GM12892 (cell line): ENCODE results near the gene CIB4.
"Not testable (repeated sequence)": the region's sequence is repeated elsewhere in the genome, so short reads cannot be mapped to it uniquely, and the experiment has no call there.

ENCODE experiments used
- DNase-seq: peaks from one replicate; pipeline ENCODE4 v3.0.0; 2011; ENCODE audit not compliant: insufficient read length
- FAIRE-seq: peaks from 2 replicates; lab custom pipeline; 2011; peaks lifted over from hg19 to GRCh38; lab: Jason Lieb, UNC
- POLR2A ChIP-seq: IDR thresholded peaks from 2 replicates; pipeline ENCODE4 v1.6.1; 2011; ENCODE audit warnings: low read depth, low read length, control low read depth
- POLR2AphosphoS5 ChIP-seq: IDR thresholded peaks from 2 replicates; pipeline ENCODE4 v1.6.1; 2011; ENCODE audit warnings: low read depth, low read length, control low read depth
- TAF1 ChIP-seq: IDR thresholded peaks from 2 replicates; pipeline ENCODE4 v1.6.1; 2011; ENCODE audit warnings: low read depth, mild to moderate bottlenecking, control low read depth, low read length, borderline replicate concordance

Gene CIB4

DNA sequence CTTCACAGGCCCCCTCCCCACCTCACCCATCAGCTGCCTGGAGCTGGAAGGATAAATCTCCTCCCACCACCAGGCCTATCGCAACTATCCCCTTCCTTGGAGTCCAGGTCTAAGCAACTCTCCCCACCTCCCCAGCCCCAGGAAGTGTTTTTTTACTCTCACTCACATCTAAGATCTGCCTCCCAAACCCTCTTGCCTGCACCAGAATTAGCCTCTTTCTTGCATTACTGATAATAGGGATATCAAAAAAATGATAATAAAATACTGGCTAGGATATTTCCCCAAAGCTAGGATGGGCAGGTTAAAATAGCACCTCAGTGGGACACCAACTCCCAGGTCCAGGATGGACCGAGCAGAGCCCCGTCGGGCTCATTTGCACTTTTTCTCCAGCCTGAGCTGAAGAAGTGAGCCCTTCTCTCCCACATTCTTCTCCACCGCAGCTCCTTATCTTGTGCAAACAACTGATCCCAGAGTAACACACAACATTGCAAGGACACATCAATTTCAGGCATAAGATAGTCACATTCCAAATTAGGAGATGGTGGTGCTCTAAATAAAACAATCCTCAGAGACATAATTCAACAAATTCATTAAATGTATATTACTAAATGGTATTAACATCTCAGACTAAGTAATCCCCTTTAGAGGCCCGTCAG lies 17.7 kb upstream of the CIB4 start:
- FAIRE-seq (no peak), DNase-seq (no peak)
- TF ChIP-seq TAF1 (no peak), POLR2A (no peak), POLR2AphosphoS5 (no peak)

DNA sequence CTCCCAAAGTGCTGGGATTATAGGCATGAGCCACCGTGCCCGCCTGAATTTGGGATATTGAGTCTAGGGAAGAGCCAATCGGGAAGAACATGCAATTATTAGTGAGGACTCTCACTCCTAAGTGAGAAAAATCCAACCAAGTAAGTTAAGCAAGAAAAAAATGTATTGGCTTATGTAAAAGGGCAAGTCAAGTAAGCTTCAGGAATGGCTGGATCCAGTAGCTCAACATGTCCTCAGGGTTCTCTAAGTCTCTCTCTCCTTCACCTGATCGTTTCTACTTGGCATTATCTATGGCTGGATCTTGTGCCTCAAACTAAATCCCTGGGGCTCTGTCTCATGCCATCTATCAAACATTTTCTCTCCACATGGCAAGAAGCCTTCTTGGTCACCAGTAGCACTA lies 16.1 kb upstream of the CIB4 start:
- DNase-seq (no peak), FAIRE-seq (no peak)
- TF ChIP-seq TAF1: no peak
- no peak for TF ChIP-seq POLR2AphosphoS5
- TF ChIP-seq POLR2A: no peak

DNA sequence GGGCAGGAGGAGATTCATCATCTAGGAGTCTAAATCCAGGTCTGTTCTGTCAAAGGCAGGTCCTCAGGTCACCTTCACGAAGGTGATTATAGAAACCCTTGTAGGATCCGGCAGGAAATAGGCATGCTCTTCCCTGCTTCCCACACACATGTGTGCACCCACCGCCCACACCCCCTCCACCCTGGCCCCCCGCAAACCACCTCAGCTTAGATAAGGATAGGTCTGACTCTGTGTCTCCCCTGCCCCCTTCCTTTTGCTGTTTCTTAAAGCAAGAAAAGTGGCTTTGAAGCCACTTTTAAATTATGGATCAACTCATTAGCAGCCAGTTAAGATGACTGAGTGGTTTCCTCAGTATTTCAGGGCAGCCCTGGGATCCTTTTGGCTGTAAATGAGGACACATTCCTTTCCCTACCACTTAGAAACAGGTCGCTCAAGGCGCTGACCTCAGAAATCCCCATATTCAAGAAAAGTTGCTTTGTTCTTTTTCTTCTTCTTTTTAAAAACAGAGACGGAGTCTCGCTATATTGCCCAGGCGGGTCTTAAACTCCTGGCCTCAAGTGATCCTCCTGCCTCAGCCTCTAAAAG lies 14.5 kb upstream of the CIB4 start:
- TF ChIP-seq TAF1: no peak
- TF ChIP-seq POLR2A: no peak
- no peak for TF ChIP-seq POLR2AphosphoS5
- no peak for FAIRE-seq
- no peak for DNase-seq

DNA sequence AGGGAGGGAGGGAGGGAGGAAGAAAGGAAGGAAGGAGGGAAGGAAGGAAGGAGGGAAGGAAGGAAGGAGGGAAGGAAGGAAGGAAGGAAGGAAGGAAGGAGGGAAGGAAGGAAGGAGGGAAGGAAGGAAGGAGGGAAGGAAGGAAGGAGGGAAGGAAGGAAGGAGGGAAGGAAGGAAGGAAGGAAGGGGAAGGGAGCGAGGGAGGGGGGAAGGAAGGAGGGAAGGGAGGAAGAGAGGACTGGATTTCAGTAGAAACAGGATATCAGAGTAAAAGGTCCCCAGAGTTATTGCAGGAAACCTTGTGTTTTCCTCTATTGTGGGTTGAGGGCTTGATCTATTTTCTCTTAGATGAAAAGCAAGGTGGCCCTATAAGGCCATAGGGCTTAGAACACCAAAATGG lies 14.0 kb upstream of the CIB4 start:
- not testable (repeated sequence) for FAIRE-seq, DNase-seq

DNA sequence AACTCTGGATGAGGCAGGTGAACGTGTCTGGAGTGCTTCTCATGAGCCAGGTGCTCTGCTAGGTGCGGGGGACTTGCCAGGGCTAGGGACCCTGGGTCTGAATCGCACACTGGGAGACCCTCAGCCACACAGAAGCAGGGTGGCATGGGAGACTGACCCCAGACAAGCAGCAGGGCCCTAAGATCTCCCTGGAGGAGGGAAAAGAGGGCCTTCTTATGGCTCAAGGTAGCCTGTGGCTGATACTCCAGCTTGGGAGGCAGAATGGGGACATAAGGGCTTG lies 12.8 kb upstream of the CIB4 start:
- FAIRE-seq: no peak
- TF ChIP-seq POLR2A (no peak), POLR2AphosphoS5 (no peak), TAF1 (no peak)
- no peak for DNase-seq

DNA sequence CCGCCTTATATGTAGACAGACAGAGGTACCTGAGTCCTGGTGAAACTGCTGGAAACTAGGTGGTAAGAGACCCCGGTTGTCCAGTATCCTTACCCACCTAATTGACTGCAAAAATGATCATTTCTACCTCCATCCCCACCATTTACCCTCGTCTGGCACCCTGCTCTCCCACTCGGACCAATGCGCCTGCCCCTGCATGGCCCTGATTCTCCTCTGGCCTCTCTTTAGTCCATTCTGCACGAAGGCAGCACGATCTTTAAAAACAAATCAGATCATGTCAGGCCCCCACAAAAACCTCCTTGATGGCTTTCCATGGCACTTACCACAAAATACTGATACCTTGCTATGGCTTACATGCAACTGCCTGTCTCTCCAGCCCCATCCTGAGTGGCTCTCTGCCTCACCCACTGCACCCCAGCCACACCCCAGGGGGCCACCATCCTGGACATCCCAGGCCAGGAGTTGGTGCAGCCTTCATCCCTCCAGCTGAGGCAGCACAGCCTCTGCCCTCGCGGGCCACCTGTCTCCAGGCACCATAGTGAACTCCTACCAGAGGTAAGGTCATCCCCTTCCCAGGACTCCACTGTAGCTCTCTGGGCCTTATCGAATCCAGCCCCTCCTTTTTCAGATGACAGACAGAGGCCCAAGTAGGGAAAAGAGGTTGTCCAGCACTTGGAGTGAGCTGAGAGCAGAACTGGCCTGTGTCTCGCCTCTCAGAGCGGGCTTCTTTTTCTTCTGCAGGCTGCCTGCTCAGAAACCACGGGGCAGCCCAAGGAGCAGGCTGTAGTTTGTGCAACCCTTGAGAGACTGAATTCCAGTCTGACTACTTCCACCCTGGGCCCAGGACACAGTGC lies 12.3 kb upstream of the CIB4 start:
- TF ChIP-seq POLR2AphosphoS5: no peak
- TF ChIP-seq POLR2A: no peak
- TF ChIP-seq TAF1: no peak
- DNase-seq (no peak), FAIRE-seq (no peak)

DNA sequence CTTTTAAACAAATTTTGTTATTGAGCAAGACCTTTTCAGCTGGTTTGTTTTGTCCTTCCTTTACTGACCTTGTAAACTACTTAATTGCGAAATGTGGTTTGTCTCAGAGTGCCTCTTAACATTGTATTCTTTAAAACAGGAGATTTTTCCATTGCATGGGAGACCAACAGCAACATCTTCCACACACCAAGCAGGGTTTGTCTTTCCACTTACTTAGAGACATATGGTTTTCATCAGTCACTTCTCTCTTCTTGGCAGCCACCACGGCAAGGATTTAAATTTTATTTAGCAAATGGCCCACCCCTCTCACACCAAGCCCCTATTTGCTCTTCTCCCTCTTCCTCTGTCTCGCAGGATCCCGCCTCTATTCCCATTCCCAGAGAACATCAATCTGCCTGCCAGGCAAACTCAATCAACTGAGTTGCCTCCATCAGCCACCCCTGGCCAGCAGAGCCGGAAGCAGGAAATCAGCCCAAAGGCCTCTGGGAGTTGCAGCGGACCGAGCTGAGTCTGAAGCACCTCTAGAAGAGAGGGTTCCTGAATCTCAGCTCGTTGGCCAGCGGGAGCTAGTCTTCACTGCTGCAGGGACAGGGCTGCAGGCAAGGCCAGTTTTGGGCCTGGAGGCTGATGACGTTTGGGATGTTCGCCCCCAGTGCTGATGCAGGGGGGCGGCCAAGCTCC lies 11.3 kb upstream of the CIB4 start:
- DNase-seq: no peak
- no peak for TF ChIP-seq TAF1
- no peak for TF ChIP-seq POLR2AphosphoS5
- TF ChIP-seq POLR2A: no peak
- FAIRE-seq: no peak

DNA sequence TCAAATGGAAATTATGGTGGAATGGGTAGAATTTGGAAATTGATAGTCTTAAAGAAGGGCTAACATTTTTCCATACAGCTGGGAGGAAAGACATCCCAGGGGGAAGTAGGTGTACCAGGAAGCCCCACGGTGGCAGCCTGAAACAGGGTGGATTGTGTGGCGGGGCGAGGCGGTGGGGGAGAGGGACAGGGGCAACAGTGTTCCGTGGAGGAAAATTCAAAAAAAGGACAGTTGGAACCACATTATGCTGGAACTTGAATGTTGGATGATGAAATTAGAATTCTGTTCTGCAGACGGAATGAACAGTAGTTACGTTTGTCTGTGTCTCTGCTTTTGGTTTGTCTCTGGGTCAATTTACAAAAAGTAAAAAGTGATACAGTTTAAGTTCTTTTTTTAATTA lies 10.6 kb upstream of the CIB4 start:
- no peak for FAIRE-seq
- TF ChIP-seq TAF1: no peak
- TF ChIP-seq POLR2A: no peak
- TF ChIP-seq POLR2AphosphoS5: no peak

DNA sequence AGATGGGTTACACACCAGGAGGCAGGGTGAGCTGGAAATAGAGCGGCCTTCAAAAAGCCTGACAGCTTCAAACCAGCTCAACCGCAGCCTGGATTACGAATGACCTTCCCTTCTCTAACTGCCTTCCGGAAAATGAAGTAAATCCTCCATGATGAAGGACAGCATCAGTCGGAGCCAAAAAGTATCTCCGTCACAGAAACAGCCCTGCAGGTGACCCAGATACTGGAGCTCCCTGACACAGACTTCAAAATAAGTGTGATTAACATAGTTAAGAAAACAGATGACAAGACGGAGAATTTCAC lies 10.3 kb upstream of the CIB4 start:
- DNase-seq: no peak
- FAIRE-seq: no peak
- TF ChIP-seq POLR2AphosphoS5: no peak
- TF ChIP-seq POLR2A: no peak
- no peak for TF ChIP-seq TAF1

More for the DNA sequence above, 10.6 kb upstream of the CIB4 start:
- DNase-seq: no peak

DNA sequence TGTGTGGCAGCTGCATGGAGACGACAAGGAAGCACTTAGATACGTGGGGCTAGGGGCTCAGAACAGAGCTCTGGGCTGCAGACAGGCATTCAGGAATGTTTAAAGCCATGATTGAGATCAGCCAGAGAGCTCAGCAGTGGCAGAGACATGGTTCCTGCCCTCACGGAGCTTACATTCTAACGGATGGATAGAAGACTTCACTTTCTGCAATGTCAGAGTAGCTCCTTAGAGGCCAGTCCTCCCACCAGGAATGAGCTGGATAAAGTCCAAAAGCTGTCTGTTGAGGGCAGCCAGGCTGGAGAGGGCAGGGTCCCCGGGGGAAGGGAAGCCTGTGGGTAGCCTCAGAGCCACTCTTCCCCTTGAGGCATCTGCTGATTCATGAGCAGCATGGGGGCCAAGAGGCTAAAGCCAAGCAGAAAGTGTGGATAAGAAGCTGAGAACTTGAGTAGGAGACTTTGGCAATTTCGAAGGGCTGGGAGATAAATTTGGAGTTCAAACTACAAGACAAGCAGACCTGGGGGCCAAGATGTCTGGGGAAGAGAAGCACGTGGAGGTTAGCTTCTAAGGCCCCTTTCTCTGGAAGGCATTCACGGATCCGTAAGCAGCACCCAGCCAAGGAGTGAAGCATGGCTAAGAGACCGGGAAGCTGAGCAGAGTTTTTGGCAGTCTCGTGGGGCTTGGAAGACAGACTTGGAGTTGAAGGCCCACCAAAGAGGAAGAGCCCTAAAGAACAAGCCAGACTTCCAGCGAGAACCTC lies 9.7 kb upstream of the CIB4 start:
- FAIRE-seq: no peak
- no peak for DNase-seq
- TF ChIP-seq POLR2AphosphoS5 (no peak), POLR2A (no peak), TAF1 (no peak)

DNA sequence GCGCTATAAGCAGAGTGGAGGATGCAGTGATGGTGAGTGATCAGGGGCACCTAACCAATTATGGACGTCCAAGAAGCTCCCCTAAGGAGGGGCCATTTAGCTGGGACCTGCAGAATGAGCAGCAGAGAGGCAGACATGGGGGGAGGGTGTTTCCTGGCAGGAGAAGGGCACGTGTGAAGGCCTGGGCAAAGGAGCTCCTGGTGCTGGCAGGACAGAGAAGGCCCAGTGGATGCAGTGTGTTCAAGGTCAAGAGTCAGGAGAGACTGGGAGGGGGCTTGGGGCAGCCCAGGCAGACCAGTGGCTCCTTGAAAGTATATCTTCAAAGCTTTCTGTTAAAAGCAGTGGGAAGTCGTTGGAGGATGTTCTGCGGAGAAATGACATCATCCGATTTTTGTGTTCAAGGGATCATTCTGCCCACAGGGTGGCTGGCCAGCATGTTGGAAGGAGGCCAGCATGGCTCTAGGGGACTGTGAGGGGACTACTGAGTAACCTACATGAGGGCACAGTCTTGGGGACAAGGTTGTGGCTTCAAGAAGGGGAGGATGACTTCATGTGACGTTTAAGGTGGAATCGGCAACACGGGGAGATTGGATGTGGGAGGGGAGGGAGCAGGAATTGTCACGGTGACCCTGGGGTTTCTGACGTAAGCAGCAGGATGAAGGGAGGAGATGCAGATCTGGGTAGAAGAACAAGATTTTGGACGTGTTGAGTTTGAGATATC lies 9.0 kb upstream of the CIB4 start:
- DNase-seq (no peak), FAIRE-seq (no peak)
- TF ChIP-seq POLR2A (no peak), POLR2AphosphoS5 (no peak), TAF1 (no peak)
